Right lobe of liver (tissue), 4 donors: ENCODE measurements around the gene MACROD2.

Experiments used
- CTCF ChIP-seq, 4 donors: fragments of 200-600 bp in 3 of 4; fragments of 450-650 bp in 1 of 4; IDR thresholded peaks; one replicate each; pipeline versions ENCODE4 v1.5.1 to v1.8.0; 2016 to 2022; ENCODE audit warnings: antibody characterized with exemption in 4 of 4, mild to moderate bottlenecking in 2 of 4
- POLR2A ChIP-seq: fragments of 450-650 bp; IDR thresholded peaks from one replicate; pipeline ENCODE4 v1.6.1; 2017; ENCODE audit warnings: antibody characterized with exemption, mild to moderate bottlenecking
- donor health status: DM: no; HTN: no; CAD: no.
- donor health status: DM: no; HTN: no; CAD: no.
- donor health status: DM: no; HTN: yes; CAD: no.

GRCh38 chr20:14203657-14204056, 208.3 kb downstream of the MACROD2 start:
- TF ChIP-seq CTCF (IDR thresholded peaks at IDR 0.05) (no peak), POLR2A (no peak)
